AG04449 (cell line): ENCODE measurements around the gene CCM2.

Experiments
- CTCF ChIA-PET: fragments of 350-600 bp; formaldehyde crosslinking; extraction: SDS; loops from one replicate; lab custom pipeline; 2021; ENCODE audit warnings: antibody characterized with exemption; lab: Yijun Ruan, JAX
- POLR2A ChIA-PET: fragments of 400-600, 350-600 bp; formaldehyde crosslinking; extraction: SDS; loops from one replicate; lab custom pipeline; 2020; ENCODE audit warnings: antibody characterized with exemption, inconsistent platforms; lab: Yijun Ruan, JAX
- DNase-seq: peaks from one replicate; pipeline ENCODE4 v3.0.0-alpha.2; 2010; ENCODE audit warnings: low read depth, low spot score
- H3K4me3 ChIP-seq: 2 replicates; pipeline ENCODE4 v1.5.1; 2011; ENCODE audit warnings: low read depth, mild to moderate bottlenecking, control low read depth, low read length
- CTCF ChIP-seq: IDR thresholded peaks from one replicate; pipeline ENCODE4 v1.5.1; 2011; ENCODE audit warnings: mild to moderate bottlenecking, moderate library complexity, low read length, control low read depth, inconsistent platforms; ENCODE audit not compliant: insufficient read depth; ENCODE audit errors: missing control alignments

Gene CCM2

GRCh38 chr7:44983742-44984477, 16.1 kb upstream of the CCM2 start:
- ChIA-PET POLR2A (no interaction called here), CTCF (interaction anchor here (1.3 to 4.7 kb wide), 2 partner anchors 11 to 152 kb away, joined by 7 to 24 read pairs; no protein-coding TSS in a partner anchor)
- no peak for DNase-seq
- TF ChIP-seq CTCF: no peak
- H3K4me3 ChIP-seq: no peak overlapping the region

GRCh38 chr7:44984478-44984758, 15.6 kb upstream of the CCM2 start:
- no peak for TF ChIP-seq CTCF
- ChIA-PET POLR2A (interaction anchor here (1.8 kb wide), 1 partner anchor 16 kb away, joined by 3 read pairs; no protein-coding TSS in a partner anchor), CTCF (interaction anchor here (1.3 to 4.7 kb wide), 2 partner anchors 11 to 151 kb away, joined by 7 to 24 read pairs; no protein-coding TSS in a partner anchor)
- no peak overlapping the region for H3K4me3 ChIP-seq
- DNase-seq: no peak

GRCh38 chr7:44985033-44985695, 14.8 kb upstream of the CCM2 start:
- DNase-seq: no peak
- peak overlapping the region; percentile 88 for H3K4me3 ChIP-seq
- ChIA-PET CTCF (interaction anchor here (1.0 to 4.7 kb wide), 5 partner anchors 11 to 155 kb away, joined by 3 to 24 read pairs (median 4); partner anchors contain the start of gene CCM2), POLR2A (interaction anchor here (0.8 to 2.9 kb wide), 3 partner anchors 12 to 16 kb away, joined by 3 to 19 read pairs (median 4); partner anchors contain the start of gene CCM2)
- TF ChIP-seq CTCF: no peak

- TF ChIP-seq CTCF: no peak
- H3K4me3 ChIP-seq: peak overlapping the region; percentile 88
- ChIA-PET POLR2A (interaction anchor here (0.8 to 2.9 kb wide), 3 partner anchors 13 to 15 kb away, joined by 3 to 19 read pairs (median 4); partner anchors contain the start of gene CCM2), CTCF (interaction anchor here (1.0 to 1.8 kb wide), 4 partner anchors 12 to 154 kb away, joined by 3 to 6 read pairs (median 4); partner anchors contain the start of gene CCM2)
- no peak for DNase-seq
These were observed 14.1 kb upstream of the CCM2 start for GRCh38 chr7:44985900-44986217.

- ChIA-PET CTCF (interaction anchor here (1.0 to 1.8 kb wide), 4 partner anchors 12 to 154 kb away, joined by 3 to 6 read pairs (median 4); partner anchors contain the start of gene CCM2), POLR2A (interaction anchor here (0.8 to 2.9 kb wide), 3 partner anchors 13 to 14 kb away, joined by 3 to 19 read pairs (median 4); partner anchors contain the start of gene CCM2)
- TF ChIP-seq CTCF: no peak
- peak; percentile 59 for DNase-seq
- peak overlapping the region; percentile 88 for H3K4me3 ChIP-seq
These were observed 13.6 kb upstream of the CCM2 start for GRCh38 chr7:44986218-44987053.
